ENCODE measurements around the gene PSMC1.

PSMC1 gene

GRCh38 chr14:90295870-90296516, 39.6 kb downstream of the PSMC1 start:
- H3K4me3 ChIP-seq (ENCODE audit: control insufficient read depth, low read depth, low read length) = no peak overlapping the region
- TF ChIP-seq, protein P1, sequence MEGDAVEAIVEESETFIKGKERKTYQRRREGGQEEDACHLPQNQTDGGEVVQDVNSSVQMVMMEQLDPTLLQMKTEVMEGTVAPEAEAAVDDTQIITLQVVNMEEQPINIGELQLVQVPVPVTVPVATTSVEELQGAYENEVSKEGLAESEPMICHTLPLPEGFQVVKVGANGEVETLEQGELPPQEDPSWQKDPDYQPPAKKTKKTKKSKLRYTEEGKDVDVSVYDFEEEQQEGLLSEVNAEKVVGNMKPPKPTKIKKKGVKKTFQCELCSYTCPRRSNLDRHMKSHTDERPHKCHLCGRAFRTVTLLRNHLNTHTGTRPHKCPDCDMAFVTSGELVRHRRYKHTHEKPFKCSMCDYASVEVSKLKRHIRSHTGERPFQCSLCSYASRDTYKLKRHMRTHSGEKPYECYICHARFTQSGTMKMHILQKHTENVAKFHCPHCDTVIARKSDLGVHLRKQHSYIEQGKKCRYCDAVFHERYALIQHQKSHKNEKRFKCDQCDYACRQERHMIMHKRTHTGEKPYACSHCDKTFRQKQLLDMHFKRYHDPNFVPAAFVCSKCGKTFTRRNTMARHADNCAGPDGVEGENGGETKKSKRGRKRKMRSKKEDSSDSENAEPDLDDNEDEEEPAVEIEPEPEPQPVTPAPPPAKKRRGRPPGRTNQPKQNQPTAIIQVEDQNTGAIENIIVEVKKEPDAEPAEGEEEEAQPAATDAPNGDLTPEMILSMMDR (conservative IDR thresholded peaks at IDR 0.05; ENCODE audit: control insufficient read depth, insufficient read depth, low read depth, low read length) = no peak
- DNase-seq (ENCODE audit: low read depth) = no peak

- no peak for DNase-seq (ENCODE audit: low read depth)
- no peak overlapping the region for H3K4me3 ChIP-seq (ENCODE audit: control insufficient read depth, low read depth, low read length)
- TF ChIP-seq, protein P1 (conservative IDR thresholded peaks at IDR 0.05; ENCODE audit: control insufficient read depth, insufficient read depth, low read depth, low read length) = no peak
Measured at GRCh38 chr14:90296641-90297040, 40.3 kb downstream of the PSMC1 start.

GRCh38 chr14:90297876-90298629, 41.7 kb downstream of the PSMC1 start:
- no peak for DNase-seq (ENCODE audit: low read depth)
- TF ChIP-seq, protein P1 (conservative IDR thresholded peaks at IDR 0.05; ENCODE audit: control insufficient read depth, insufficient read depth, low read depth, low read length) = no peak
- no peak overlapping the region for H3K4me3 ChIP-seq (ENCODE audit: control insufficient read depth, low read depth, low read length)

DNA sequence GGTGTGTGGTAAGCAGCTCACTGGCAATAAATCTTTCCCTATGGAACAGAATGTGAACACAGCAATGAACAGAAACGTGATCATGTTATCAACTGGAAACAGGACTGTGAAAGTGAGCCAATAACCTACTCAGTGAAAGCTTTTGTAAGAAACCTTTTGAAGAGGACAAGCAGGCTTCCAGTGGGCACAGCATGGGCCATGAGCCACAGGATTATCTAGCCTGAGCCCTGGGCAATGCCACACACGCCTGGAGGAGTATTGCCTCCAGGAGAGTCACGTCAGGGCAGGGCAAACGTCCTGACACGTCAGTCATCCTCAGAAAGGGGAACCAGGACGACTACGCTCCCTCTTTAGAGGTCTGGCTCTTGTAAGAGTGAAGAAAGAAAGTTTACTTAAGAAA, 43.1 kb downstream of the PSMC1 start:
- no peak for DNase-seq (ENCODE audit: low read depth)
- TF ChIP-seq, protein P1 (conservative IDR thresholded peaks at IDR 0.05; ENCODE audit: control insufficient read depth, insufficient read depth, low read depth, low read length) = no peak
- no peak overlapping the region for H3K4me3 ChIP-seq (ENCODE audit: control insufficient read depth, low read depth, low read length)

DNA sequence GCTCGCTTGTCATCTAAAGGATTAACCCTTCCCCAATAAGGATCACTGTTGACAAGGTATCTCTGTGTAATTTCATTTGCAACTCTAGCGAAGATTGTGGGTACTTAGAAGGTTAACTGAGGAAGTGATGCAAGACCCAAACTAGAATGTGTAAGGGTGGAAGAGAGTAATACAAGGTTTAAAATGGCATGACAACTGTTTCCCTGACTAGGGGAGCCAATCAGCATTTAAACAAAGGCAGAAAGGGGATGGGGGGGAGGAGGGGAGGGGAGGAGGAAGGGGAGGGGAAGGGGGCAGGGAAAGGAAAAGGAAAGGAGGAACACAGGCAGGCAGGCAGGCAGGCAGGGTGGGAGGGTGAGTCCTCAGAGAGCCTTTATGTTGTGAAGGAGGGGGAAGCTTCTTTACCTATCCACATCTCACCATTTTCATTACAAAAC, 44.3 kb downstream of the PSMC1 start:
- DNase-seq (ENCODE audit: low read depth) = no peak
- no peak overlapping the region for H3K4me3 ChIP-seq (ENCODE audit: control insufficient read depth, low read depth, low read length)
- TF ChIP-seq, protein P1 (conservative IDR thresholded peaks at IDR 0.05; ENCODE audit: control insufficient read depth, insufficient read depth, low read depth, low read length) = no peak

- TF ChIP-seq, protein P1 (conservative IDR thresholded peaks at IDR 0.05; ENCODE audit: control insufficient read depth, insufficient read depth, low read depth, low read length) = no peak
- DNase-seq (ENCODE audit: low read depth) = no peak
- no peak overlapping the region for H3K4me3 ChIP-seq (ENCODE audit: control insufficient read depth, low read depth, low read length)
Measured at GRCh38 chr14:90301122-90301521, 44.8 kb downstream of the PSMC1 start.
